ENCODE measurements around the gene SMIM45.

Gene SMIM45

GRCh38 chr22:41922328-41922727 is 29.6 kb upstream of the SMIM45 start:
- no peaks in the 10 kb centered on the region for H3K9me3 ChIP-seq
- DNase-seq (ENCODE audit: low spot score in 2 of 2), result no peak
- H3K36me3 ChIP-seq, result no peaks in the 10 kb centered on the region
- no peak overlapping the region for H3K27ac ChIP-seq
- intact Hi-C loops (cut with DNase I; ENCODE audit: low total_unique reads), result no loop called here
- no peak overlapping the region for H3K4me3 ChIP-seq
- peaks cover 14 to 21% of the 10 kb centered on the region in 2 donors for H3K27me3 ChIP-seq
- peaks cover 0 to 4% of the 10 kb centered on the region in 2 donors for H3K4me1 ChIP-seq
- TF ChIP-seq, protein P1, sequence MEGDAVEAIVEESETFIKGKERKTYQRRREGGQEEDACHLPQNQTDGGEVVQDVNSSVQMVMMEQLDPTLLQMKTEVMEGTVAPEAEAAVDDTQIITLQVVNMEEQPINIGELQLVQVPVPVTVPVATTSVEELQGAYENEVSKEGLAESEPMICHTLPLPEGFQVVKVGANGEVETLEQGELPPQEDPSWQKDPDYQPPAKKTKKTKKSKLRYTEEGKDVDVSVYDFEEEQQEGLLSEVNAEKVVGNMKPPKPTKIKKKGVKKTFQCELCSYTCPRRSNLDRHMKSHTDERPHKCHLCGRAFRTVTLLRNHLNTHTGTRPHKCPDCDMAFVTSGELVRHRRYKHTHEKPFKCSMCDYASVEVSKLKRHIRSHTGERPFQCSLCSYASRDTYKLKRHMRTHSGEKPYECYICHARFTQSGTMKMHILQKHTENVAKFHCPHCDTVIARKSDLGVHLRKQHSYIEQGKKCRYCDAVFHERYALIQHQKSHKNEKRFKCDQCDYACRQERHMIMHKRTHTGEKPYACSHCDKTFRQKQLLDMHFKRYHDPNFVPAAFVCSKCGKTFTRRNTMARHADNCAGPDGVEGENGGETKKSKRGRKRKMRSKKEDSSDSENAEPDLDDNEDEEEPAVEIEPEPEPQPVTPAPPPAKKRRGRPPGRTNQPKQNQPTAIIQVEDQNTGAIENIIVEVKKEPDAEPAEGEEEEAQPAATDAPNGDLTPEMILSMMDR (IDR thresholded peaks at IDR 0.05), result no peak
- TF ChIP-seq POLR2AphosphoS5 (IDR thresholded peaks at IDR 0.05), result no peak
- TF ChIP-seq POLR2A (IDR thresholded peaks at IDR 0.05), result no peak

DNA sequence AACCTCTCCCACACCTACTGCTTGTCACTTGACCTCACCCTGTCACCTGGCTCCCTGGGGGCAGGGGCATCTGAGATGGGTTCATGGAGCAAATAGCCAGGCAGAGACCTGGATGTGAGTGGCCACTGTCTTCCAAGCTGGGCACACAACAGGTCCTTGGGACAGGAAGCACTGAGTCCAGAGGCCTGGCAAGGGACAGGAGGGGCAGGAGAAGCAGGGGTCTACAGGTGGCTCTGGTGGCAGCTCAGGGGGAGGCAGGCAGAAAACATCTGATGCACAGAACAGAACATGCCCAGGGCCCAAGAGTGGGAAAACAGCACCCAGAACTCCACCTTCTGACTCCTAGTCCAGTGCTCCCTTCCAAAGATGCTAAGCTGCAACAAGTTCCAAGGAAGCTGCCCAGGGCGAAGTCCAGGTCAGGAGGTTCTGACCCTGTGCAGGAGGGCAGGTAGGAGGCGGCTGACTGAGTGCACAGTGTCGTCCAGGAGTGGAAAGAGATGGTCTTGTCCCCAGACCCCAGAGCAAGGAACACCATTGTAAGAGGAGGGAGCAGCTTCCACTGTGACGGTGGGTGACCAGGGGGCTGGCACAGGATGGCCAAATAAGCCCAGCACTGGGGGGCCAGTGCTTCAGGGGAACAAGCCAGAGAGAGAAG is 28.9 kb upstream of the SMIM45 start:
- H3K27me3 ChIP-seq, result peaks cover 8 to 15% of the 10 kb centered on the region in 2 donors
- intact Hi-C loops (cut with DNase I; ENCODE audit: low total_unique reads), result no loop called here

DNA sequence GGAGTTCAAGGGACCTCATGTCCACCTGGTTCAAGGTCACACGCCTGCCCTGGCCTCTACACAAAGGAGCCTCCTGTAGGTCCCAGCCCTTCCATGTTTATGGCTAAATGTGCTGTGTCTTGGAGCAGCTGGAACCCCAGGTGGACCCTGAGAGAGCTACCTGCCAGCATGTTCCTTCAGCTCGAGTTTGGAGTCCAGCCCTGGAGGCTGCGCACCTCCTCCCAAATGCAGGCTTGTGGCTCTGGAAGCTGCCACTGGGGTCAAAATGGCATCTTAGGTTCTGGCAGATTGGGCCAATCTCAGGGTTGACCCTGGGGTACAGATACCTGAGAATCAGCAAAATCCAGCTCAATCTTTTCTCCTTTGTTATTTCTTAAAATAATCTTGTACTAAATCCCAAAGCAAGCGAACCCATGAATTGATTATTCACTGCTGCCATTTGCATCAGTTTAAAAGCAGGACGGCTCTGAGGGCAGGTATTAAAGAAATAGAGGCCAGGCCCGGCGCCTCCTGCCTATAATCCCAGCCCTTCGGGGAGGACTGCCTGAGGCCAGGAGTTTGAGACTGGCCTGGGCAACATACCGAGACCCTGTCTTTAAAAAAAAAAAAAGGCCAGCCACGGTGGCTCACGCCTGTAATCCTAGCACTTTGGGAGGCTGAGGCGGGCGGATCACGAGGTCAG is 28.2 kb upstream of the SMIM45 start:
- Histone ChIP-seq H3K4me1 (peaks cover 0 to 4% of the 10 kb centered on the region in 2 donors), H3K4me3 (no peak overlapping the region), H3K27ac (no peak overlapping the region), H3K27me3 (peaks cover 8 to 15% of the 10 kb centered on the region in 2 donors), H3K9me3 (no peaks in the 10 kb centered on the region), H3K36me3 (no peaks in the 10 kb centered on the region)
- intact Hi-C loops (cut with DNase I; ENCODE audit: low total_unique reads), result no loop called here
- TF ChIP-seq, protein P1 (IDR thresholded peaks at IDR 0.05), result no peak
- TF ChIP-seq POLR2AphosphoS5 (IDR thresholded peaks at IDR 0.05) (no peak), POLR2A (IDR thresholded peaks at IDR 0.05) (no peak)
- DNase-seq (ENCODE audit: low spot score in 2 of 2), result no peak

More for the DNA sequence above, 28.9 kb upstream of the SMIM45 start:
- TF ChIP-seq, protein P1 (IDR thresholded peaks at IDR 0.05), result no peak
- no peak for TF ChIP-seq POLR2A (IDR thresholded peaks at IDR 0.05)
- no peak for TF ChIP-seq POLR2AphosphoS5 (IDR thresholded peaks at IDR 0.05)
- H3K4me1 ChIP-seq, result peaks cover 0 to 4% of the 10 kb centered on the region in 2 donors
- no peak overlapping the region for H3K4me3 ChIP-seq
- no peaks in the 10 kb centered on the region for H3K36me3 ChIP-seq
- H3K9me3 ChIP-seq, result no peaks in the 10 kb centered on the region
- DNase-seq (ENCODE audit: low spot score in 2 of 2), result no peak
- no peak overlapping the region for H3K27ac ChIP-seq

- no peak overlapping the region for H3K27ac ChIP-seq
- H3K27me3 ChIP-seq, result peaks cover 8 to 15% of the 10 kb centered on the region in 2 donors
- H3K36me3 ChIP-seq, result no peaks in the 10 kb centered on the region
- H3K9me3 ChIP-seq, result no peaks in the 10 kb centered on the region
- intact Hi-C loops (cut with DNase I; ENCODE audit: low total_unique reads), result no loop called here
- TF ChIP-seq POLR2A (IDR thresholded peaks at IDR 0.05) (no peak), POLR2AphosphoS5 (IDR thresholded peaks at IDR 0.05) (no peak)
- TF ChIP-seq, protein P1 (IDR thresholded peaks at IDR 0.05), result peak in 1 of 3 donors; percentile 35
- no peak for DNase-seq (ENCODE audit: low spot score in 2 of 2)
- H3K4me1 ChIP-seq, result no peaks in the 10 kb centered on the region
- H3K4me3 ChIP-seq, result peak overlapping the region; percentile 13 to 73 (median 56)
Observed at GRCh38 chr22:41925783-41926460, 26.0 kb upstream of the SMIM45 start.

DNA sequence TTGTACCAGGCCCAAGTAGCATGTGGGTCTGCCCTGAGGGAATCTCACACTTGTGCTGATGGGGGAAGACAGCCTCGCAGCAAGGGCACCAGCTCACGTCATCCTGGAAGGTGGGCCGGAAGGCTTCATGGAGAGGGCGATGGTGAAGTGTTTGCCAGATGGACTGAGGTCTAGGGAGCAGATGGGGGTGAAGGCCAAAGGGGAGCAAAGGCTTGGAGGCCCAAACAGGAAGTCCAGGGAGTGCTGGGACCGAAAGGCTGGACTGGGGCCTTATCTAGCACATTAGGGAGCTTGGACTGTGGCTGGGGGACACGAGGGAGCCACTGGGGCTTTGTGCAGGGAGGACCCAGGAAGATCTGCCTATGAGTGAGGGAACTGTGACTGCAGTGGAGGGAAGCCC is 24.1 kb upstream of the SMIM45 start:
- intact Hi-C loops (cut with DNase I; ENCODE audit: low total_unique reads), result no loop called here
- no peaks in the 10 kb centered on the region for H3K36me3 ChIP-seq

More for the DNA sequence above, 24.1 kb upstream of the SMIM45 start:
- H3K27me3 ChIP-seq, result peaks cover 8 to 15% of the 10 kb centered on the region in 2 donors
- H3K27ac ChIP-seq, result no peak overlapping the region
- H3K9me3 ChIP-seq, result no peaks in the 10 kb centered on the region
- H3K4me3 ChIP-seq, result no peak overlapping the region
- no peak for DNase-seq (ENCODE audit: low spot score in 2 of 2)
- no peak for TF ChIP-seq POLR2AphosphoS5 (IDR thresholded peaks at IDR 0.05)
- TF ChIP-seq, protein P1 (IDR thresholded peaks at IDR 0.05), result no peak
- no peak for TF ChIP-seq POLR2A (IDR thresholded peaks at IDR 0.05)
- H3K4me1 ChIP-seq, result no peaks in the 10 kb centered on the region

Data from breast epithelium (tissue), 4 donors.